ENCODE data around the gene ACOX2.
A peak's percentile ranks its signal among the peaks of the same experiment; 100 is the strongest.

ACOX2 gene

DNA sequence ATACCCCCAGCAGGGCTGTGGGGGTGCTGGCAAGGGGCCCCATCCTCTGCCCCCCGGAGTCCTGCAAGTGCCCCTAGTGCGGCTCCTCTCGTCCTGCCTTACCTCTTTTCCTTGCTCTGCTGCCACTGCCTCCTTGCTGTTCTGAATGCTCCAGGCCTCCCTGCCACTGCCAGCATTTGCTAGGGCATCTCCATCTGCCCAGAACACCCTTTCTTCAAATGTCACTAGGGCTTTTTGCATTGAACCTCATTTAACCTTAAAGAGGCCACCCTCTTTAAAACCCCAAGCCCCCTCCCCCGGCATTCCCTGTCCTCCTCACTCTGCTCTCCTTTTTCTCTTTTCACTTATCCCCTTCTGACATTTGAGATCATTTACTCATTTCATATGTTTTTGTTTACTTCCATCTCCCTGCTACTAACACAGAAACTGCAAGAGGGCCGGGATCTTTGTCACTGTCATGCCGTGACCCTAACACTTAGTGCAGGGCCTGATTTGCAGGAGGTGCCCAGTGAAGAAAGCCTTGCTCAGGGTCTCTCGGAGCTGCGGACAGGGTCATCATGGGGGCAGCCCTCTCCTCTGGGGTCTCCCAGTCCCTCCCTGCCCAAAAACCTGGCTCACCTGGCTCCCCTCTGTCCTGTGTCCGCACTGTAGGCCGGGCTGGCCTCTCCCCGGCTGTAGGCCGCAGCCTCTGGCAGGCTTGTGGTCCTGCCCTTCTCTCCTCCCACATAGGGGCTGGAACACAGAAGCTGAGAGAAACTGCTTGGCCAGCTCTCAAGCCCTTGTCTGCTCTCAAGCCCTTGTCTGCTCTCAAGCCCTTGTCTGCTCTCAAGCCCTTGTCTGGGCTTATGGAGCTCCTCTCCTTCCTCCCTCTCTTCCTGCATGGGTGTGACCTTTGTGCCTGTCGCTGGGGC, at the start of gene ACOX2:
ACOX2 (minus strand) TSS at position 690 of the 911 bp plus-strand sequence. CDS start 2,084 bp downstream, outside the sequence.
- Histone ChIP-seq H3K27ac (no peak within 1 kb of the TSS), H3K4me3 (ENCODE audit: low read depth, low read length) (no peak within 1 kb of the TSS), H3K36me3 (replicated peaks) (no peaks in the 10 kb centered on the region), H3K27me3 (replicated peaks) (no peaks in the 10 kb centered on the region)
- TF ChIP-seq, protein P1, sequence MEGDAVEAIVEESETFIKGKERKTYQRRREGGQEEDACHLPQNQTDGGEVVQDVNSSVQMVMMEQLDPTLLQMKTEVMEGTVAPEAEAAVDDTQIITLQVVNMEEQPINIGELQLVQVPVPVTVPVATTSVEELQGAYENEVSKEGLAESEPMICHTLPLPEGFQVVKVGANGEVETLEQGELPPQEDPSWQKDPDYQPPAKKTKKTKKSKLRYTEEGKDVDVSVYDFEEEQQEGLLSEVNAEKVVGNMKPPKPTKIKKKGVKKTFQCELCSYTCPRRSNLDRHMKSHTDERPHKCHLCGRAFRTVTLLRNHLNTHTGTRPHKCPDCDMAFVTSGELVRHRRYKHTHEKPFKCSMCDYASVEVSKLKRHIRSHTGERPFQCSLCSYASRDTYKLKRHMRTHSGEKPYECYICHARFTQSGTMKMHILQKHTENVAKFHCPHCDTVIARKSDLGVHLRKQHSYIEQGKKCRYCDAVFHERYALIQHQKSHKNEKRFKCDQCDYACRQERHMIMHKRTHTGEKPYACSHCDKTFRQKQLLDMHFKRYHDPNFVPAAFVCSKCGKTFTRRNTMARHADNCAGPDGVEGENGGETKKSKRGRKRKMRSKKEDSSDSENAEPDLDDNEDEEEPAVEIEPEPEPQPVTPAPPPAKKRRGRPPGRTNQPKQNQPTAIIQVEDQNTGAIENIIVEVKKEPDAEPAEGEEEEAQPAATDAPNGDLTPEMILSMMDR (IDR thresholded peaks at IDR 0.05; ENCODE audit: low read depth, low read length, missing control alignments), result no peak
- DNase-seq, result no peak
- in situ Hi-C loops (cut with HindIII; ENCODE audit: low pct_ligation_motif_present, low sequenced_read_pairs), result no loop called here

DNA sequence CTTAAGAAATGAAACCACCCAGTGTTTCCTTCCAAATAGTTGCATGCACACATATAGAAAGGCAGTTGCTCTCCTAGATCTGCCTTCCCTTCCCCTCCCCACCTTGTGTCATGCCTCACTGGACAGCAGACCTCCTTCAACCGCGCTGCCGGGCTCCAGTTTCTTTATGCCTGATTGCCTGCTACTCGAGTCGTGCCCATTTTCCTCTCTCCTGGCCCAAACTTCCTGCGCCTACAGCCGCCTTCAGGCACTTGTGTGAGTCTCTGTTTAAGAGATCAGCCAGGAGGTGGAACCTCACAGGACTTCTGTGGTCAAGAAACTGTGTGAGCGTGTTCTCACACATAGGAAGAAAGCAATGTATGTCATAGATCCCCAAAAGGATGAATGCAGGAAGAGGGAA, 49.0 kb upstream of the ACOX2 start:
- in situ Hi-C loops (cut with HindIII; ENCODE audit: low pct_ligation_motif_present, low sequenced_read_pairs), result no loop called here
- H3K27me3 ChIP-seq (replicated peaks), result peaks cover 27% of the 10 kb centered on the region
- H3K27ac ChIP-seq, result no peak overlapping the region
- DNase-seq, result no peak
- no peak overlapping the region for H3K4me3 ChIP-seq (ENCODE audit: low read depth, low read length)
- TF ChIP-seq, protein P1 (IDR thresholded peaks at IDR 0.05; ENCODE audit: low read depth, low read length, missing control alignments), result no peak
- H3K36me3 ChIP-seq (replicated peaks), result no peaks in the 10 kb centered on the region

DNA sequence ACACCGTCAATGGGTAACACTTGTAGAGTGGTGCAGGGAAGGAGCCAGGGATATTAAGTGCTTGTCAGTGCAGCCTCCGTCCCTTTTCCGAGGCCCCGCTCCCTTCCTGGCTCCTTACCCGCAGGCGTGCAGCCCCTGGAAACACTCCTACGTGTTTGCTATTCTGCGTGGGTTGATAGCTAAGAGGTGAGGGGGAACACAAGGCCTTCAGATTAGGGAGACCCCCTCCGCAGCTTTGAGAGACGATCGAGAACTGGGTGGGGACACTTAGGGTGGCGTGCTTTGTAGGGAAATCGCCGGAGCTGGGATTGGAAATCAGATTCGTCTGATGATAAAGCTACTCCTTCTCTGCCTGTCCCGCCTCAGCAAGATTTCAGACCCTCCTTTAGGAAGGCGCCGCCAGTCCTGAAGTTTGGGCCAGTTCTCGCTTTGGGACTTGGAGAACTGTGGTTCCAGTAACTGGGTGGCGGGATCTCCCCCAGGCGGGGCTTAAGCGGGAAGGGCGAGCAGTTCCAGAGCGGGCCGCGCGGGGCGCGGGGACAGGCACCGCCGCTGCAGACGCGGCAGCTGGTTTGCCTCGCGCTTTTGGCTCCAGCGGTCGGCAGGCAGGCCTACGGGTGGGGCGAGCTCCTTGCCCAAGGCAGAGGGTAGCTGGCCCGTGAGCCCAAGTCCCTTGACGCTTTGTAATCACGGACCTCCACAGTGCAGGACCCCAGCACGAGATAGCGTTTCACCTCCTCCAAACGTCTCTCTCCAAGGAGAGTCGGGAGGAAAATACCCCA, 48.2 kb upstream of the ACOX2 start:
- Histone ChIP-seq H3K27ac (no peak overlapping the region), H3K27me3 (replicated peaks) (peaks cover 27% of the 10 kb centered on the region), H3K4me3 (ENCODE audit: low read depth, low read length) (peak overlapping the region; percentile 63), H3K36me3 (replicated peaks) (no peaks in the 10 kb centered on the region)
- peak; percentile 52 for DNase-seq
- TF ChIP-seq, protein P1 (IDR thresholded peaks at IDR 0.05; ENCODE audit: low read depth, low read length, missing control alignments), result peak; percentile 76
- in situ Hi-C loops (cut with HindIII; ENCODE audit: low pct_ligation_motif_present, low sequenced_read_pairs), result no loop called here

DNA sequence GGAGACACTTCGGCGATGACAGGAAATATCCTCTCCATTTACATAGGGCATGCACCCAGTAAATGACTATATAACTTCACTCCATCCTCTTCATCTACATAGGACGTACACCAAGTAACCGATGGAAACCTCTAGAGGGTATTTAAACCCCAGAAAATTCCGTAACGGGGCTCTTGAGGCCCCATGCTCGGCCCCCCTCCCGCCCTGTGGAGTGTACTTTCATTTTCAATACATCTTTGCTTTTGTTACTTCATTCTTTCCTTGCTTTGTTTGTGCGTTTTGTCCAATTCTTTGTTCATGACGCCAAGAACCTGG, 47.7 kb upstream of the ACOX2 start:
- H3K27ac ChIP-seq, result no peak overlapping the region
- H3K27me3 ChIP-seq (replicated peaks), result peaks cover 27% of the 10 kb centered on the region
- no peak for DNase-seq
- in situ Hi-C loops (cut with HindIII; ENCODE audit: low pct_ligation_motif_present, low sequenced_read_pairs), result no loop called here
- H3K4me3 ChIP-seq (ENCODE audit: low read depth, low read length), result peak overlapping the region; percentile 63
- no peaks in the 10 kb centered on the region for H3K36me3 ChIP-seq (replicated peaks)
- TF ChIP-seq, protein P1 (IDR thresholded peaks at IDR 0.05; ENCODE audit: low read depth, low read length, missing control alignments), result no peak

DNA sequence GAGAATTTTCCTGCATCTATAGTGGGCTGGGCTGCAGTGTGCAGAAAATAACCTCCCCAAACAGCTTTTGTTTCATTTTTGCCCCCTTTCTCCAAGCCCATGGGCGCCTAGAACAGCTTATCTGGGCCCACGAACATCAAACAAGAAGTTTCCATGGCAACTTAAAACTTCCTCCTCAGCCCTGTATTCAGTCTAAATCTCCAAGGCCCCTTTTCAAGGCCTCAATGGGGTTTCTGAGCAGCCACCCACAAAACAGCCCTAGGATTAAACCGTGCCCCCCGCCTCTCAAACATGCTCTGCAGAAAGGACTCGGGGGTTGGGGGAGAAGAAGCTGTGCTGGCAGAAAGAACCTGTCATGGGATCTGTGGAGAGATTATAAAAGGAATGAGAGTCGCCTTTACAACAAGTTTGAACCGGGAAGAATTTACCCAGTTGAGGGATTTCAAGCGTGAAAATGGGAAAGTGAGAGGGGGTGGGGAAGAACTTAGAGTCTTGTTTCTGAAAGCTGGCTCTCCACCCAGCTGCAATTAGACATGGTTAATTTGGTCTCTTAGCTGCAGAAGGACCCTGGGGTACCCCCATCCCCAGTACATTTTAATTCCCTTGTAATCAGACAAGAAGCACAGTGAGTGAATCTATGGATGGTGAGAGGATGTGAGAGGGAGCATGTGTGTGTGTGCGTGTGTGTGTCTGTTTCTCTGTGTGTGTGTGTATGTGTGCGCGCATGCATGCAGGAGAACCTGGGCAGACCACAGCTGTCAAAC, 44.5 kb upstream of the ACOX2 start:
- Histone ChIP-seq H3K4me3 (ENCODE audit: low read depth, low read length) (no peak overlapping the region), H3K36me3 (replicated peaks) (no peaks in the 10 kb centered on the region), H3K27ac (no peak overlapping the region), H3K27me3 (replicated peaks) (peaks cover 10% of the 10 kb centered on the region)
- DNase-seq, result no peak
- in situ Hi-C loops (cut with HindIII; ENCODE audit: low pct_ligation_motif_present, low sequenced_read_pairs), result no loop called here
- TF ChIP-seq, protein P1 (IDR thresholded peaks at IDR 0.05; ENCODE audit: low read depth, low read length, missing control alignments), result no peak
